ENCODE results near the gene MPPED1.

Gene MPPED1

DNA sequence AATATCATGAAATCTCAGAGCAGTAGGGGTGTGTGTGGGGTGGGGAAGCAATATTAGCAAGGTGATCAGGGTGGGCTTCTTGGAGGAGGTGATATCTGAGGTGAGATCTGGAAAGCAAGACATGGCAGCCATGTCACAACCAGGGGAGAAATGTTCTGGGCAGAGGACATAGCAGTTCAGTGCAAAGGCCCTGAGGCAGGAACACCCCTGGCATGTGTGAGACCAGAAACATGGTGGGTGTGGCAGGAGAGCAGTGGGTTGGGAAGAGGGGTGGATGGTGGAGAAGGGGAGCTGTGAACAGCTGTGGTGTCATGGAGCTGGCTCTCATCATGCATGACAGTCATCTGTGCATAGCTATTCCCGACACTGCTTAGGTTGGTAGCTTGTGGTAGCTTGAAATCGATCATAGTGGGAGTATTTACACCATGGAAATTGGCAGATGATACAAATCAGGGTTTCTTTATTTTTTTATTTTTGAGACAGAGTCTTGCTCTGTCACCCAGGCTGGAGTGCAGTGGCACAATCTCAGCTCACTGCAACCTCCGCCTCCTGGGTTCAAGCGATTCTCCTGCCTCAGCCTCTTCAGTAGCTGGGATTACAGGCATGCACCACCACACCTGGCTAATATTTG, 17.9 kb upstream of the MPPED1 start:
- Histone ChIP-seq H3K36me3 (replicated peaks) (no peaks in the 10 kb centered on the region), H3K27ac (no peak overlapping the region), H3K27me3 (replicated peaks) (no peaks in the 10 kb centered on the region), H3K4me3 (ENCODE audit: low read depth, low read length) (no peak overlapping the region)
- in situ Hi-C loops (cut with HindIII; ENCODE audit: low pct_ligation_motif_present, low sequenced_read_pairs): no loop called here
- TF ChIP-seq, protein P1, sequence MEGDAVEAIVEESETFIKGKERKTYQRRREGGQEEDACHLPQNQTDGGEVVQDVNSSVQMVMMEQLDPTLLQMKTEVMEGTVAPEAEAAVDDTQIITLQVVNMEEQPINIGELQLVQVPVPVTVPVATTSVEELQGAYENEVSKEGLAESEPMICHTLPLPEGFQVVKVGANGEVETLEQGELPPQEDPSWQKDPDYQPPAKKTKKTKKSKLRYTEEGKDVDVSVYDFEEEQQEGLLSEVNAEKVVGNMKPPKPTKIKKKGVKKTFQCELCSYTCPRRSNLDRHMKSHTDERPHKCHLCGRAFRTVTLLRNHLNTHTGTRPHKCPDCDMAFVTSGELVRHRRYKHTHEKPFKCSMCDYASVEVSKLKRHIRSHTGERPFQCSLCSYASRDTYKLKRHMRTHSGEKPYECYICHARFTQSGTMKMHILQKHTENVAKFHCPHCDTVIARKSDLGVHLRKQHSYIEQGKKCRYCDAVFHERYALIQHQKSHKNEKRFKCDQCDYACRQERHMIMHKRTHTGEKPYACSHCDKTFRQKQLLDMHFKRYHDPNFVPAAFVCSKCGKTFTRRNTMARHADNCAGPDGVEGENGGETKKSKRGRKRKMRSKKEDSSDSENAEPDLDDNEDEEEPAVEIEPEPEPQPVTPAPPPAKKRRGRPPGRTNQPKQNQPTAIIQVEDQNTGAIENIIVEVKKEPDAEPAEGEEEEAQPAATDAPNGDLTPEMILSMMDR (IDR thresholded peaks at IDR 0.05; ENCODE audit: low read depth, low read length, missing control alignments): no peak
- DNase-seq: no peak

DNA sequence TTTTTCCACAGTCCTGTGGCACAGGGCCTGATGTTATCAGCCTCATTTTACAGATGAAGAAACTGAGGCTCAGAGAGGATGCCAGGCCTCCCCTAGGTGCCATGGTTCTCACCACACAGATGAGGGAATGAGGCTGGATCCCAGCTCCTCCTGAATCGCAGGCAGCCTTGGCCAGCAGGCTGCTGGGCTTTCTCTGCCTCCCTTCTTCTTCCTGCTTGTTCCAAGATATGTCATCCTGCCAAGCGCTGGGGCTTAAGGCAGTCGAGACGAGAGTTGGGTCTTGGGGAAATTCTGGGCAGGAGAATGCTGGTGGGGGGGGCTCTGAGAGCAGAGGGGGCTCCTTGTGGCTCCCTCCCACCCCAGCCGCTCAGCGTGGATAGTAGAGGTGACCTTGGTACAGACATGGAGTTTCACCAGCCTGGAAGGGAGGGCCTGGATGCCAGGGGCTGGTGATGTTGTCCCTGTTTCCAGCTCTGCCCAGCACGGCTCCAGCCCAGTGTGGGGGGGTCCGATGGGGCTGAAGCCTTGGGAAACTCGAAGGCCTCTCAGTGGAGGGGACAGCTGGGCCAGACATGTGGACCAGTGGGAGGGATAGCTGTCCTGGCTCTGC, 16.6 kb upstream of the MPPED1 start:
- H3K27ac ChIP-seq: no peak overlapping the region
- DNase-seq: no peak
- no peaks in the 10 kb centered on the region for H3K36me3 ChIP-seq (replicated peaks)
- no peaks in the 10 kb centered on the region for H3K27me3 ChIP-seq (replicated peaks)
- no peak overlapping the region for H3K4me3 ChIP-seq (ENCODE audit: low read depth, low read length)
- in situ Hi-C loops (cut with HindIII; ENCODE audit: low pct_ligation_motif_present, low sequenced_read_pairs): no loop called here
- TF ChIP-seq, protein P1 (IDR thresholded peaks at IDR 0.05; ENCODE audit: low read depth, low read length, missing control alignments): no peak

DNA sequence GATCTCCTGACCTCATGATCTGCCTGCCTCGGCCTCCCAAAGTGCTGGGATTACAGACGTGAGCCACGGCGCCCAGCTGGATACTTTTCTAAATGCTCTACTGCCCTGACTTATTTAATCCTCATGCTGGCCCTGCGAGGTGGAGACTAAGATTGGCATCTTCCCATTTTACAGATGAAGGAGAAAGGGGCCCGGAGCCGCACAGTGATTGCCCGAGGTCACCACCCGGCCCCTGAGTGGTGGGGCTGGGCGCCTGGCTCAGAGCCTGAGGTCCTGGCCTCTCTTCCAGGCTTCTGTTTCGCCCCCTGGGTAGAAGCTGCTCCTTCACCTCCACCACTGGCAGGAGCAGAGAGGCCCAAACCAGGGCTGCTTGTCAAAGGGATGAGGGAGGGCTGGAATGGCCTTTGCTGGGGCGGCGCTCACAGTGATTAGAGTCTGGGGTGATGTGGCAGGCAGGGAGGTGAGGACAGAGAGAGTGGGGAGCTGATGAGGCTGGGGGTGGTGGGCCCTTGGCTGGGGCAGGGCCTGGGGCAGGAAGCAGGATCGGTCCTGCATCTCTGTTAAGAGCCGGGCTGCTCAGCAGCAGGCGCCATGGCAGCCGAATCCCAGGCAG, 15.4 kb upstream of the MPPED1 start:
- H3K4me3 ChIP-seq (ENCODE audit: low read depth, low read length): no peak overlapping the region
- TF ChIP-seq, protein P1 (IDR thresholded peaks at IDR 0.05; ENCODE audit: low read depth, low read length, missing control alignments): no peak
- H3K27ac ChIP-seq: no peak overlapping the region
- H3K27me3 ChIP-seq (replicated peaks): no peaks in the 10 kb centered on the region
- H3K36me3 ChIP-seq (replicated peaks): no peaks in the 10 kb centered on the region
- DNase-seq: no peak
- in situ Hi-C loops (cut with HindIII; ENCODE audit: low pct_ligation_motif_present, low sequenced_read_pairs): no loop called here

DNA sequence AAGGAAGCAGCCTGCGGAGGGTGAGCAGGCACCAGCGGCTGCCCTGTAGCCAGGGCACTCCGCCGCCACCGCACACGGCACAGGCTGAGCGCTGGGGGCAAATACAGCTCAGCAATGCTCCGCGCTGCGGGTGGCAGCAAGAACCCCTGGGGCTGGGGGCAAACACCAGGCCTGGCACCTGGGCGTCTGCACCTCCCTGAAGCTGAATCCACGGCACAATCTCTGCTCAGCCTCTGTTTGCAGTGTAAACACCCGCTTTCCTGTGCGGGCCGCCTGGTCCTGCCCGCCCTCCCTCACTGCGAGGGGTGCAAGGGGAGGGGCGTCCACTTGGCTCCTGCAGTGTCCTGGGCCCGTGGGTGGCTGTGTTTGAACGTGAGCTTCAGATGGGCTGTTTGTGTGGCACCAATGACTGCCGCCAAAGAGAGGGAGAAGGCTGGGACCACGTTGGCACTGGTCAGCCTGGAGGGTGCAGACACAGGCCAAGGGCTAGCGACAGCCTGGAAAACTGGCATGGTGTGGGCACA, 14.8 kb upstream of the MPPED1 start:
- H3K4me3 ChIP-seq (ENCODE audit: low read depth, low read length): no peak overlapping the region
- no peak for DNase-seq
- H3K27ac ChIP-seq: no peak overlapping the region
- in situ Hi-C loops (cut with HindIII; ENCODE audit: low pct_ligation_motif_present, low sequenced_read_pairs): no loop called here
- TF ChIP-seq, protein P1 (IDR thresholded peaks at IDR 0.05; ENCODE audit: low read depth, low read length, missing control alignments): no peak
- H3K27me3 ChIP-seq (replicated peaks): no peaks in the 10 kb centered on the region
- H3K36me3 ChIP-seq (replicated peaks): no peaks in the 10 kb centered on the region

DNA sequence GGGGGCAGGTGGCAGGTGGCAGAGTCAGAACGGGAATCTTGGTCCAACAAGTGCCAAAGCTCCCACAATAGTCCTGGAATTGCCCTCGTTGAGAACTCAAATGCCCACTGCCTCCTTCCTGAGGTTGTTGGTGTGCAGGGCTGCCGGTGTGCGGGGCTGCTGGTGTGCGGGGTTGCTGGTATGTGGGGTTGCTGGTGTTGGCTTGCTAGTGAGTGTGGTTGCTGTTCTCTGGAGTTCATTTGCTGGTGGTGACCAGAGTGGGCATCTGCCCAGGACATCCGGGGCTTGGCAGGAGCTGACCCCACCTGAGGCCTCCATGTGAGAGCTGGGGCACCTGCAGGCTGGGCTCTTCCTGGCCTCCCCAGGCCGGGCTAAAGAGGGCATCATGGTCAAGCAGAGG, 14.0 kb upstream of the MPPED1 start:
- Histone ChIP-seq H3K36me3 (replicated peaks) (no peaks in the 10 kb centered on the region), H3K27me3 (replicated peaks) (no peaks in the 10 kb centered on the region), H3K27ac (no peak overlapping the region), H3K4me3 (ENCODE audit: low read depth, low read length) (no peak overlapping the region)
- TF ChIP-seq, protein P1 (IDR thresholded peaks at IDR 0.05; ENCODE audit: low read depth, low read length, missing control alignments): no peak
- DNase-seq: no peak
- in situ Hi-C loops (cut with HindIII; ENCODE audit: low pct_ligation_motif_present, low sequenced_read_pairs): no loop called here

Data from brain microvascular endothelial cell (primary cell).